AG10803 (cell line): ENCODE results near the gene LCLAT1.

Experiments used
- DNase-seq: peaks from one replicate; pipeline ENCODE4 v3.0.0; 2010; ENCODE audit warnings: low read depth
- H3K4me3 ChIP-seq: 2 replicates; pipeline ENCODE4 v1.5.1; 2011; ENCODE audit warnings: mild to moderate bottlenecking, low read length, control low read depth
- TF ChIP-seq, protein P1 (sequence below): conservative IDR thresholded peaks from 2 replicates; pipeline ENCODE4 v1.5.1; 2011; ENCODE audit warnings: mild to moderate bottlenecking, low read length, control low read depth, inconsistent platforms

LCLAT1 gene

GRCh38 chr2:30582521-30582920 lies 135.5 kb downstream of the LCLAT1 start:
- H3K4me3 ChIP-seq = no peak overlapping the region
- TF ChIP-seq, protein P1, sequence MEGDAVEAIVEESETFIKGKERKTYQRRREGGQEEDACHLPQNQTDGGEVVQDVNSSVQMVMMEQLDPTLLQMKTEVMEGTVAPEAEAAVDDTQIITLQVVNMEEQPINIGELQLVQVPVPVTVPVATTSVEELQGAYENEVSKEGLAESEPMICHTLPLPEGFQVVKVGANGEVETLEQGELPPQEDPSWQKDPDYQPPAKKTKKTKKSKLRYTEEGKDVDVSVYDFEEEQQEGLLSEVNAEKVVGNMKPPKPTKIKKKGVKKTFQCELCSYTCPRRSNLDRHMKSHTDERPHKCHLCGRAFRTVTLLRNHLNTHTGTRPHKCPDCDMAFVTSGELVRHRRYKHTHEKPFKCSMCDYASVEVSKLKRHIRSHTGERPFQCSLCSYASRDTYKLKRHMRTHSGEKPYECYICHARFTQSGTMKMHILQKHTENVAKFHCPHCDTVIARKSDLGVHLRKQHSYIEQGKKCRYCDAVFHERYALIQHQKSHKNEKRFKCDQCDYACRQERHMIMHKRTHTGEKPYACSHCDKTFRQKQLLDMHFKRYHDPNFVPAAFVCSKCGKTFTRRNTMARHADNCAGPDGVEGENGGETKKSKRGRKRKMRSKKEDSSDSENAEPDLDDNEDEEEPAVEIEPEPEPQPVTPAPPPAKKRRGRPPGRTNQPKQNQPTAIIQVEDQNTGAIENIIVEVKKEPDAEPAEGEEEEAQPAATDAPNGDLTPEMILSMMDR = no peak
- no peak for DNase-seq

GRCh38 chr2:30583204-30583749 lies 136.2 kb downstream of the LCLAT1 start:
- no peak overlapping the region for H3K4me3 ChIP-seq
- TF ChIP-seq, protein P1 = no peak

GRCh38 chr2:30584116-30584515 lies 137.1 kb downstream of the LCLAT1 start:
- H3K4me3 ChIP-seq = no peak overlapping the region
- TF ChIP-seq, protein P1 = no peak
- DNase-seq = no peak

More at GRCh38 chr2:30583204-30583749, 136.2 kb downstream of the LCLAT1 start:
- DNase-seq = no peak

DNA sequence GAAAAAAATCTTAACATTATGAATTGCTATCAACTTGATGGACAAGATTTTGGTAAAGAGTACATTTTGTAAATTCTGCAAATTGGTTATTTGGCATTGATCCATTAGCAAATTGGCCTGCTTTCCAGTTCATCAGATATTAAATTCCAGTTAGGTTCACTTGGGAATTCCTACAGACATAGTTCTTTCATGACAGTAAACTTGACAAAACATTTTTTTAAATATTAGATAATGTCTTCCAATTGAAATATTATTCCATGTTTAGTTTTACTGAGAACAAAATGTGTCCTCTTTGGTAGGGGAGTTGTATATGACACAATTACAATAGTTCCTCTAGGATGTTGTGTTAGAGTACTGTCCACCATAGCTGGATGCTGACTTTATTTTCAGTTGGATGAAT lies 141.9 kb downstream of the LCLAT1 start:
- no peak overlapping the region for H3K4me3 ChIP-seq
- TF ChIP-seq, protein P1 = no peak
- DNase-seq = no peak

GRCh38 chr2:30590407-30590806 lies 143.4 kb downstream of the LCLAT1 start:
- H3K4me3 ChIP-seq = no peak overlapping the region
- TF ChIP-seq, protein P1 = no peak
- no peak for DNase-seq

DNA sequence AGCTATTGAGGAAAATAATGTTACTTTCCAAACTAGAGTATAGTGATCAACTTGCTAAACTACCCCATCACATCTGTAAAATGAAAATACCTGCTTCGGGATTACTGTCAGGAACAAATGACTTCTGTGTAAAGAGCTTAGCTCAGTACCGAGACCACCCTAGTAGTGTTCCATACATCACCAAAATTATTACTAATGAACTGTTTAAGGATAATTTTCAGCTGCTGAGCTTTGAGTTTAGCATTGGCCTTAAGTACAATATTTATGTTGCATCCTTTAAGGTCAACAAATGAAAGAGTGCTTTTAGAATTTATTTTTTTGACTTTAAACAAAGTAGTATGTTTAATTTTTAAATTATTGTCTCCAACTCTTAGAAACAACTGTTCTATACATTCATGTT lies 144.1 kb downstream of the LCLAT1 start:
- no peak for DNase-seq
- no peak overlapping the region for H3K4me3 ChIP-seq
- TF ChIP-seq, protein P1 = no peak

DNA sequence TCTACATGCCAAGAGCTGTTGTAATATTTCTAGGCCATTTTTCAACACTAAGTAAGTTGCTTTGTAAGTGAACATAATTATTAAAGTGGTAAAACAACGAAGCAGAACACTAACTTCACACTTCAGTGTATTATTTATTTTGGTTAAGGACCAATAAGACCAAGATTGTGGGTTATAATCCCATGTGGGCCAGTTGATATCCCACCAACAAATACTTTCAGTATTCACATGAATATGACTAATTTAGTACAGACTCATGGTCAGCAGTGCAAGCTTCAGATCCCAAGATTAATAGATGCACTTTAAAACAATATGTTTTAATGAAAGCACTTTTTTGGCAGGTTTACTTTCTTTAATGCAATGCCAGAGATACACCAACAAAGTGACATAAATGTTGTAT lies 154.3 kb downstream of the LCLAT1 start:
- no peak overlapping the region for H3K4me3 ChIP-seq
- TF ChIP-seq, protein P1 = no peak
- DNase-seq = no peak
